GM18505 (cell line): ENCODE measurements around the gene MYRIP.

Source experiments
- ATAC-seq: cut with Tn5 transposase; IDR thresholded peaks from one replicate; pipeline ENCODE4 v1.9.1; 2021; ENCODE audit not compliant: unreplicated experiment
- POLR2A ChIP-seq: IDR thresholded peaks from 4 replicates; pipeline ENCODE4 v1.6.1; 2011; ENCODE audit warnings: borderline replicate concordance; ENCODE audit not compliant: insufficient read depth, insufficient read length; ENCODE audit errors: extremely low read depth

Gene MYRIP

GRCh38 chr3:39905788-39906187 lies 96.4 kb downstream of the MYRIP start:
- no peak for TF ChIP-seq POLR2A
- ATAC-seq = no peak

GRCh38 chr3:39907981-39908380 lies 98.6 kb downstream of the MYRIP start:
- no peak for ATAC-seq
- no peak for TF ChIP-seq POLR2A

GRCh38 chr3:39910135-39910534 lies 100.7 kb downstream of the MYRIP start:
- TF ChIP-seq POLR2A = no peak
- ATAC-seq = no peak

- no peak for ATAC-seq
- no peak for TF ChIP-seq POLR2A
Measured at GRCh38 chr3:39910826-39911464, 101.5 kb downstream of the MYRIP start.

- TF ChIP-seq POLR2A = no peak
- no peak for ATAC-seq
Measured at GRCh38 chr3:39911465-39912309, 102.3 kb downstream of the MYRIP start.

GRCh38 chr3:39915027-39915426 lies 105.6 kb downstream of the MYRIP start:
- no peak for TF ChIP-seq POLR2A
- no peak for ATAC-seq

GRCh38 chr3:39917065-39917773 lies 107.8 kb downstream of the MYRIP start:
- no peak for TF ChIP-seq POLR2A
- no peak for ATAC-seq

- TF ChIP-seq POLR2A = no peak
- no peak for ATAC-seq
Measured at GRCh38 chr3:39919281-39919680, 109.9 kb downstream of the MYRIP start.

GRCh38 chr3:39920271-39920670 lies 110.9 kb downstream of the MYRIP start:
- no peak for ATAC-seq
- no peak for TF ChIP-seq POLR2A

- no peak for TF ChIP-seq POLR2A
- ATAC-seq = no peak
Measured at GRCh38 chr3:39927479-39927878, 118.1 kb downstream of the MYRIP start.

GRCh38 chr3:39933986-39934693 lies 124.7 kb downstream of the MYRIP start:
- TF ChIP-seq POLR2A = no peak
- no peak for ATAC-seq

GRCh38 chr3:39934696-39935095 lies 125.3 kb downstream of the MYRIP start:
- no peak for TF ChIP-seq POLR2A
- ATAC-seq = no peak

GRCh38 chr3:39935261-39935660 lies 125.9 kb downstream of the MYRIP start:
- no peak for ATAC-seq
- no peak for TF ChIP-seq POLR2A

- TF ChIP-seq POLR2A = no peak
- ATAC-seq = no peak
Measured at GRCh38 chr3:39936848-39937247, 127.4 kb downstream of the MYRIP start.

GRCh38 chr3:39937315-39937714 lies 127.9 kb downstream of the MYRIP start:
- no peak for ATAC-seq

More at GRCh38 chr3:39937315-39937714, 127.9 kb downstream of the MYRIP start:
- TF ChIP-seq POLR2A = no peak
